CD4-positive, CD25-positive, alpha-beta regulatory T cell (primary cell): ENCODE measurements around the gene MC2R. TPM values are rescaled to one million over a fixed set of nuclear protein-coding genes. Genes with fewer than 3 reads are reported as not detected.

ENCODE experiments used
- ATAC-seq, 2 donors: fragments of 150-1000 bp; cut with Tn5 transposase; one replicate each; pipeline ENCODE4 v1.10.0; 2021; ENCODE audit warnings: low read depth in 2 of 2, moderate number of reproducible peaks in 2 of 2, moderate library complexity in 1 of 2
- DNase-seq, 3 donors: peaks; one replicate each; pipeline versions ENCODE4 v3.0.0 to v3.0.0-alpha.2; 2012 to 2022; ENCODE audit warnings: mixed read lengths in 1 of 3
- H3K27ac ChIP-seq: one replicate; pipeline ENCODE4 v1.7.0; 2013; ENCODE audit warnings: mild to moderate bottlenecking, low read length; ENCODE audit not compliant: insufficient read depth, poor library complexity, severe bottlenecking
- H3K27me3 ChIP-seq: one replicate; pipeline ENCODE4 v1.7.0; 2013; ENCODE audit warnings: low read length; ENCODE audit not compliant: control insufficient read depth, insufficient read depth
- H3K36me3 ChIP-seq: one replicate; pipeline ENCODE4 v1.7.0; 2013; ENCODE audit warnings: mild to moderate bottlenecking, low read length, moderate library complexity; ENCODE audit not compliant: control insufficient read depth, insufficient read depth
- H3K4me1 ChIP-seq: 2 replicates; pipeline ENCODE4 v1.7.0; 2013; ENCODE audit warnings: mild to moderate bottlenecking, low read length; ENCODE audit not compliant: insufficient read depth, control insufficient read depth, poor library complexity, severe bottlenecking
- H3K4me3 ChIP-seq: one replicate; pipeline ENCODE4 v1.7.0; 2013; ENCODE audit warnings: low read depth, mild to moderate bottlenecking, low read length, moderate library complexity
- H3K9me3 ChIP-seq, 2 experiments: 1 replicate in 1 of 2; 2 replicates in 1 of 2; pipeline ENCODE4 v1.7.0; 2013; ENCODE audit warnings: low read length in 2 of 2, mild to moderate bottlenecking in 1 of 2, moderate library complexity in 1 of 2; ENCODE audit not compliant: control insufficient read depth in 2 of 2
- H3K27ac Mint-ChIP-seq, 3 donors: one replicate each; pipeline ENCODE4 v1.8.0; 2020 to 2022; ENCODE audit warnings: mild to moderate bottlenecking in 3 of 3, mixed read lengths in 3 of 3, moderate library complexity in 2 of 3
- H3K27me3 Mint-ChIP-seq: one replicate; pipeline ENCODE4 v1.8.0; 2022; ENCODE audit warnings: mild to moderate bottlenecking, mixed read lengths
- H3K36me3 Mint-ChIP-seq: one replicate; pipeline ENCODE4 v1.8.0; 2020; ENCODE audit warnings: mixed read lengths
- H3K4me1 Mint-ChIP-seq, 4 donors: one replicate each; pipeline ENCODE4 v1.8.0; 2020 to 2022; ENCODE audit warnings: mixed read lengths in 4 of 4, mild to moderate bottlenecking in 1 of 4
- H3K4me3 Mint-ChIP-seq, 4 donors: one replicate each; pipeline ENCODE4 v1.8.0; 2020 to 2022; ENCODE audit warnings: mild to moderate bottlenecking in 4 of 4, mixed read lengths in 4 of 4, moderate library complexity in 3 of 4
- H3K9me3 Mint-ChIP-seq, 7 donors: one replicate each; pipeline ENCODE4 v1.8.0; 2020 to 2022; ENCODE audit warnings: mixed read lengths in 7 of 7, mild to moderate bottlenecking in 3 of 7, moderate library complexity in 2 of 7
- polyA plus RNA-seq, 4 donors: library from polyadenylated mRNA; unstranded; fragments of 300-500 nt; fragmentation: Illumina TruSeq; gene quantifications; one replicate each; pipeline ENCODE4 v1.2.3, GENCODE V29; 2021
- total RNA-seq: library from RNA; stranded (reverse); gene quantifications from one replicate; pipeline ENCODE4 v1.2.3, GENCODE V29; 2022

MC2R gene
- total and polyA plus RNA-seq, 5 donors from 2014 or later = not detected

- Mint-ChIP-seq H3K27me3 (peaks cover 4% of the 10 kb centered on the region), H3K27ac (no peak overlapping the region), H3K36me3 (no peaks in the 10 kb centered on the region), H3K4me3 (no peak overlapping the region), H3K4me1 (peaks cover 0 to 2% (median 0%) of the 10 kb centered on the region in 4 donors), H3K9me3 (peaks cover 0 to 6% (median 0%) of the 10 kb centered on the region in 7 donors)
- Histone ChIP-seq H3K36me3 (no peaks in the 10 kb centered on the region), H3K4me1 (no peaks in the 10 kb centered on the region), H3K9me3 (no peaks in the 10 kb centered on the region), H3K27ac (no peak overlapping the region), H3K27me3 (peaks cover 2% of the 10 kb centered on the region), H3K4me3 (no peak overlapping the region)
- ATAC-seq = no peak
- DNase-seq = no peak
Observed at GRCh38 chr18:13923221-13923620, 7.9 kb upstream of the MC2R start.

GRCh38 chr18:13918898-13919297 is 3.6 kb upstream of the MC2R start:
- no peak overlapping the region for H3K27ac Mint-ChIP-seq

GRCh38 chr18:13917401-13917800 is 2.1 kb upstream of the MC2R start:
- no peaks in the 10 kb centered on the region for H3K36me3 Mint-ChIP-seq
- H3K9me3 Mint-ChIP-seq = peaks cover 0 to 3% (median 0%) of the 10 kb centered on the region in 7 donors
- no peak overlapping the region for H3K4me3 Mint-ChIP-seq

More at GRCh38 chr18:13918898-13919297, 3.6 kb upstream of the MC2R start:
- Mint-ChIP-seq H3K9me3 (peaks cover 0 to 3% (median 0%) of the 10 kb centered on the region in 7 donors), H3K36me3 (no peaks in the 10 kb centered on the region), H3K27me3 (peaks cover 4% of the 10 kb centered on the region), H3K4me1 (no peaks in the 10 kb centered on the region), H3K4me3 (no peak overlapping the region)
- Histone ChIP-seq H3K36me3 (no peaks in the 10 kb centered on the region), H3K27me3 (peaks cover 2% of the 10 kb centered on the region), H3K4me3 (no peak overlapping the region), H3K9me3 (no peaks in the 10 kb centered on the region), H3K27ac (no peak overlapping the region), H3K4me1 (no peaks in the 10 kb centered on the region)
- DNase-seq = no peak
- ATAC-seq = no peak

GRCh38 chr18:13916559-13916958 is 1.2 kb upstream of the MC2R start:
- H3K27ac Mint-ChIP-seq = no peak overlapping the region
- H3K9me3 Mint-ChIP-seq = peaks cover 0 to 6% (median 0%) of the 10 kb centered on the region in 7 donors

More at GRCh38 chr18:13917401-13917800, 2.1 kb upstream of the MC2R start:
- Mint-ChIP-seq H3K4me1 (no peaks in the 10 kb centered on the region), H3K27me3 (peaks cover under 1% of the 10 kb centered on the region), H3K27ac (peak overlapping the region in 1 of 3 donors; percentile 10)
- no peak for ATAC-seq
- Histone ChIP-seq H3K4me3 (no peak overlapping the region), H3K4me1 (no peaks in the 10 kb centered on the region), H3K36me3 (no peaks in the 10 kb centered on the region), H3K27ac (no peak overlapping the region), H3K9me3 (no peaks in the 10 kb centered on the region), H3K27me3 (no peaks in the 10 kb centered on the region)
- DNase-seq = no peak

GRCh38 chr18:13915995-13916431 is 677 bp upstream of the MC2R start:
- Histone ChIP-seq H3K4me3 (no peak overlapping the region), H3K4me1 (no peaks in the 10 kb centered on the region), H3K27me3 (no peaks in the 10 kb centered on the region), H3K9me3 (no peaks in the 10 kb centered on the region), H3K36me3 (no peaks in the 10 kb centered on the region), H3K27ac (no peak overlapping the region)
- peaks cover 0 to 6% (median 0%) of the 10 kb centered on the region in 7 donors for H3K9me3 Mint-ChIP-seq
- no peak overlapping the region for H3K4me3 Mint-ChIP-seq
- no peak for DNase-seq
- no peaks in the 10 kb centered on the region for H3K27me3 Mint-ChIP-seq
- H3K4me1 Mint-ChIP-seq = no peaks in the 10 kb centered on the region
- no peak for ATAC-seq
- H3K27ac Mint-ChIP-seq = no peak overlapping the region
- no peaks in the 10 kb centered on the region for H3K36me3 Mint-ChIP-seq

More at GRCh38 chr18:13916559-13916958, 1.2 kb upstream of the MC2R start:
- no peak for DNase-seq
- H3K27me3 Mint-ChIP-seq = no peaks in the 10 kb centered on the region
- no peaks in the 10 kb centered on the region for H3K36me3 ChIP-seq
- H3K27ac ChIP-seq = no peak overlapping the region
- H3K4me1 Mint-ChIP-seq = no peaks in the 10 kb centered on the region
- H3K36me3 Mint-ChIP-seq = no peaks in the 10 kb centered on the region
- no peaks in the 10 kb centered on the region for H3K9me3 ChIP-seq
- H3K4me1 ChIP-seq = no peaks in the 10 kb centered on the region
- H3K4me3 Mint-ChIP-seq = no peak overlapping the region
- H3K4me3 ChIP-seq = no peak overlapping the region
- no peak for ATAC-seq
- no peaks in the 10 kb centered on the region for H3K27me3 ChIP-seq

- no peaks in the 10 kb centered on the region for H3K27me3 Mint-ChIP-seq
- no peaks in the 10 kb centered on the region for H3K36me3 Mint-ChIP-seq
- Histone ChIP-seq H3K4me3 (no peak overlapping the region), H3K36me3 (no peaks in the 10 kb centered on the region), H3K27ac (no peak overlapping the region), H3K9me3 (no peaks in the 10 kb centered on the region), H3K27me3 (no peaks in the 10 kb centered on the region), H3K4me1 (no peaks in the 10 kb centered on the region)
- peaks cover 0 to 3% (median 0%) of the 10 kb centered on the region in 7 donors for H3K9me3 Mint-ChIP-seq
- DNase-seq (no peak), ATAC-seq (no peak)
- H3K4me3 Mint-ChIP-seq = no peak overlapping the region
- no peaks in the 10 kb centered on the region for H3K4me1 Mint-ChIP-seq
- no peak overlapping the region for H3K27ac Mint-ChIP-seq
Observed at GRCh38 chr18:13914756-13915155, 580 bp downstream of the MC2R start.

- Histone ChIP-seq H3K27ac (no peak overlapping the region), H3K27me3 (no peaks in the 10 kb centered on the region), H3K4me1 (no peaks in the 10 kb centered on the region), H3K4me3 (no peak overlapping the region), H3K9me3 (no peaks in the 10 kb centered on the region), H3K36me3 (no peaks in the 10 kb centered on the region)
- no peak for ATAC-seq
- H3K4me1 Mint-ChIP-seq = no peaks in the 10 kb centered on the region
- peaks cover 0 to 3% (median 0%) of the 10 kb centered on the region in 7 donors for H3K9me3 Mint-ChIP-seq
- H3K36me3 Mint-ChIP-seq = no peaks in the 10 kb centered on the region
- no peak overlapping the region for H3K4me3 Mint-ChIP-seq
- H3K27ac Mint-ChIP-seq = no peak overlapping the region
- no peaks in the 10 kb centered on the region for H3K27me3 Mint-ChIP-seq
- DNase-seq = no peak
Observed at GRCh38 chr18:13914170-13914569, 1.2 kb downstream of the MC2R start.

- Histone ChIP-seq H3K27me3 (no peaks in the 10 kb centered on the region), H3K9me3 (no peaks in the 10 kb centered on the region), H3K4me3 (no peak overlapping the region), H3K4me1 (no peaks in the 10 kb centered on the region), H3K36me3 (no peaks in the 10 kb centered on the region), H3K27ac (no peak overlapping the region)
- H3K27ac Mint-ChIP-seq = no peak overlapping the region
- peaks cover 0 to 3% (median 0%) of the 10 kb centered on the region in 7 donors for H3K9me3 Mint-ChIP-seq
- no peaks in the 10 kb centered on the region for H3K36me3 Mint-ChIP-seq
- H3K4me1 Mint-ChIP-seq = no peaks in the 10 kb centered on the region
- DNase-seq (no peak), ATAC-seq (no peak)
- no peak overlapping the region for H3K4me3 Mint-ChIP-seq
- H3K27me3 Mint-ChIP-seq = peaks cover 2% of the 10 kb centered on the region
Observed at GRCh38 chr18:13913205-13913604, 2.1 kb downstream of the MC2R start.
